Measurements from ENCODE around the gene TROAP. TPM values are rescaled to one million over a fixed set of nuclear protein-coding genes. Genes with fewer than 3 reads are reported as not detected.

Gene TROAP
- total and polyA plus RNA-seq, 2 experiments from 2014 or later: 46.4 to 47.5 TPM

DNA sequence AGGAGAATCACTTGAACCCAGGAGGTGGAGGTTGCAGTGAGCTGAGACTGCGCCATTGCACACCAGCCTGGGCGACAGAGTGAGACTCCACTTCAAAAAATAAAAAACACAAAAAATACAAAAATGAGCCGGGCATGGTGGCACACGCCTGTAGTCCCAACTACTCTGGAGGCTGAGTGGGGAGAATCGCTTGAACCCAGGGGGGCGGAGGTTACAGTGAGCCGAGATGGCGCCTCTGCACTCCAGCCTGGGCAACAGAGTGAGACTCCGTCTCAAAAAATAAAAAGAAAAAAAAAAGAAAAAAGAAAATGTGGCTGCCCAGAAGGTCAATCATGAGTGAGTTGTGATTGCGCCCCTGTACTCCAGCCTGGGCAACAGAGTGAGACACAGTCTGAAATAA is 32.9 kb downstream of the TROAP start:
- ATAC-seq (no peak), DNase-seq (ENCODE audit: low spot score) (no peak)
- H3K4me3 Mint-ChIP-seq: no peak overlapping the region
- H3K27me3 Mint-ChIP-seq (ENCODE audit: insufficient read depth, low read depth, poor library complexity): peaks cover 10% of the 10 kb centered on the region
- H3K9me3 Mint-ChIP-seq: no peaks in the 10 kb centered on the region
- no peak overlapping the region for H3K27ac ChIP-seq (ENCODE audit: low read depth)
- no peaks in the 10 kb centered on the region for H3K9me2 ChIP-seq (ENCODE audit: insufficient read depth)
- H3K79me2 ChIP-seq (replicated peaks; ENCODE audit: insufficient read depth): no peaks in the 10 kb centered on the region
- no peak overlapping the region for H2AFZ ChIP-seq
- H3K27ac Mint-ChIP-seq: no peak overlapping the region
- peaks cover 2% of the 10 kb centered on the region; the same call in 1 of the 3 replicates for H3K4me1 Mint-ChIP-seq
- no peak overlapping the region for H3K4me3 ChIP-seq
- H3F3A ChIP-seq (replicated peaks; ENCODE audit: low read depth): no peaks in the 10 kb centered on the region
- H3K27me3 ChIP-seq (ENCODE audit: insufficient read depth): peaks cover 25% of the 10 kb centered on the region; the same call in 1 of the 2 replicates
- H3K36me3 Mint-ChIP-seq (ENCODE audit: low read depth): no peaks in the 10 kb centered on the region
- no peak for TF ChIP-seq EZH2 (IDR thresholded peaks at IDR 0.05; ENCODE audit: low read depth, unreplicated experiment)
- TF ChIP-seq, protein P1, sequence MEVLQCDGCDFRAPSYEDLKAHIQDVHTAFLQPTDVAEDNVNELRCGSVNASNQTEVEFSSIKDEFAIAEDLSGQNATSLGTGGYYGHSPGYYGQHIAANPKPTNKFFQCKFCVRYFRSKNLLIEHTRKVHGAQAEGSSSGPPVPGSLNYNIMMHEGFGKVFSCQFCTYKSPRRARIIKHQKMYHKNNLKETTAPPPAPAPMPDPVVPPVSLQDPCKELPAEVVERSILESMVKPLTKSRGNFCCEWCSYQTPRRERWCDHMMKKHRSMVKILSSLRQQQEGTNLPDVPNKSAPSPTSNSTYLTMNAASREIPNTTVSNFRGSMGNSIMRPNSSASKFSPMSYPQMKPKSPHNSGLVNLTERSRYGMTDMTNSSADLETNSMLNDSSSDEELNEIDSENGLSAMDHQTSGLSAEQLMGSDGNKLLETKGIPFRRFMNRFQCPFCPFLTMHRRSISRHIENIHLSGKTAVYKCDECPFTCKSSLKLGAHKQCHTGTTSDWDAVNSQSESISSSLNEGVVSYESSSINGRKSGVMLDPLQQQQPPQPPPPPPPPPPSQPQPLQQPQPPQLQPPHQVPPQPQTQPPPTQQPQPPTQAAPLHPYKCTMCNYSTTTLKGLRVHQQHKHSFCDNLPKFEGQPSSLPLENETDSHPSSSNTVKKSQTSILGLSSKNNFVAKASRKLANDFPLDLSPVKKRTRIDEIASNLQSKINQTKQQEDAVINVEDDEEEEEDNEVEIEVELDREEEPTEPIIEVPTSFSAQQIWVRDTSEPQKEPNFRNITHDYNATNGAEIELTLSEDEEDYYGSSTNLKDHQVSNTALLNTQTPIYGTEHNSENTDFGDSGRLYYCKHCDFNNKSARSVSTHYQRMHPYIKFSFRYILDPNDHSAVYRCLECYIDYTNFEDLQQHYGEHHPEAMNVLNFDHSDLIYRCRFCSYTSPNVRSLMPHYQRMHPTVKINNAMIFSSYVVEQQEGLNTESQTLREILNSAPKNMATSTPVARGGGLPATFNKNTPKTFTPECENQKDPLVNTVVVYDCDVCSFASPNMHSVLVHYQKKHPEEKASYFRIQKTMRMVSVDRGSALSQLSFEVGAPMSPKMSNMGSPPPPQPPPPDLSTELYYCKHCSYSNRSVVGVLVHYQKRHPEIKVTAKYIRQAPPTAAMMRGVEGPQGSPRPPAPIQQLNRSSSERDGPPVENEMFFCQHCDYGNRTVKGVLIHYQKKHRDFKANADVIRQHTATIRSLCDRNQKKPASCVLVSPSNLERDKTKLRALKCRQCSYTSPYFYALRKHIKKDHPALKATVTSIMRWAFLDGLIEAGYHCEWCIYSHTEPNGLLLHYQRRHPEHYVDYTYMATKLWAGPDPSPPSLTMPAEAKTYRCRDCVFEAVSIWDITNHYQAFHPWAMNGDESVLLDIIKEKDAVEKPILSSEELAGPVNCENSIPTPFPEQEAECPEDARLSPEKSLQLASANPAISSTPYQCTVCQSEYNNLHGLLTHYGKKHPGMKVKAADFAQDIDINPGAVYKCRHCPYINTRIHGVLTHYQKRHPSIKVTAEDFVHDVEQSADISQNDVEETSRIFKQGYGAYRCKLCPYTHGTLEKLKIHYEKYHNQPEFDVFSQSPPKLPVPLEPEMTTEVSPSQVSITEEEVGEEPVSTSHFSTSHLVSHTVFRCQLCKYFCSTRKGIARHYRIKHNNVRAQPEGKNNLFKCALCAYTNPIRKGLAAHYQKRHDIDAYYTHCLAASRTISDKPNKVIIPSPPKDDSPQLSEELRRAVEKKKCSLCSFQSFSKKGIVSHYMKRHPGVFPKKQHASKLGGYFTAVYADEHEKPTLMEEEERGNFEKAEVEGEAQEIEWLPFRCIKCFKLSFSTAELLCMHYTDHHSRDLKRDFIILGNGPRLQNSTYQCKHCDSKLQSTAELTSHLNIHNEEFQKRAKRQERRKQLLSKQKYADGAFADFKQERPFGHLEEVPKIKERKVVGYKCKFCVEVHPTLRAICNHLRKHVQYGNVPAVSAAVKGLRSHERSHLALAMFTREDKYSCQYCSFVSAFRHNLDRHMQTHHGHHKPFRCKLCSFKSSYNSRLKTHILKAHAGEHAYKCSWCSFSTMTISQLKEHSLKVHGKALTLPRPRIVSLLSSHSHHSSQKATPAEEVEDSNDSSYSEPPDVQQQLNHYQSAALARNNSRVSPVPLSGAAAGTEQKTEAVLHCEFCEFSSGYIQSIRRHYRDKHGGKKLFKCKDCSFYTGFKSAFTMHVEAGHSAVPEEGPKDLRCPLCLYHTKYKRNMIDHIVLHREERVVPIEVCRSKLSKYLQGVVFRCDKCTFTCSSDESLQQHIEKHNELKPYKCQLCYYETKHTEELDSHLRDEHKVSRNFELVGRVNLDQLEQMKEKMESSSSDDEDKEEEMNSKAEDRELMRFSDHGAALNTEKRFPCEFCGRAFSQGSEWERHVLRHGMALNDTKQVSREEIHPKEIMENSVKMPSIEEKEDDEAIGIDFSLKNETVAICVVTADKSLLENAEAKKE (CRISPR knock-in tag; IDR thresholded peaks at IDR 0.05): no peak
- TF ChIP-seq STAT1 (IDR thresholded peaks at IDR 0.05; ENCODE audit: unreplicated experiment): no peak
- TF ChIP-seq EZH2phosphoT487 (IDR thresholded peaks at IDR 0.05; ENCODE audit: unreplicated experiment): no peak
- TF ChIP-seq, protein P2, sequence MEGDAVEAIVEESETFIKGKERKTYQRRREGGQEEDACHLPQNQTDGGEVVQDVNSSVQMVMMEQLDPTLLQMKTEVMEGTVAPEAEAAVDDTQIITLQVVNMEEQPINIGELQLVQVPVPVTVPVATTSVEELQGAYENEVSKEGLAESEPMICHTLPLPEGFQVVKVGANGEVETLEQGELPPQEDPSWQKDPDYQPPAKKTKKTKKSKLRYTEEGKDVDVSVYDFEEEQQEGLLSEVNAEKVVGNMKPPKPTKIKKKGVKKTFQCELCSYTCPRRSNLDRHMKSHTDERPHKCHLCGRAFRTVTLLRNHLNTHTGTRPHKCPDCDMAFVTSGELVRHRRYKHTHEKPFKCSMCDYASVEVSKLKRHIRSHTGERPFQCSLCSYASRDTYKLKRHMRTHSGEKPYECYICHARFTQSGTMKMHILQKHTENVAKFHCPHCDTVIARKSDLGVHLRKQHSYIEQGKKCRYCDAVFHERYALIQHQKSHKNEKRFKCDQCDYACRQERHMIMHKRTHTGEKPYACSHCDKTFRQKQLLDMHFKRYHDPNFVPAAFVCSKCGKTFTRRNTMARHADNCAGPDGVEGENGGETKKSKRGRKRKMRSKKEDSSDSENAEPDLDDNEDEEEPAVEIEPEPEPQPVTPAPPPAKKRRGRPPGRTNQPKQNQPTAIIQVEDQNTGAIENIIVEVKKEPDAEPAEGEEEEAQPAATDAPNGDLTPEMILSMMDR (conservative IDR thresholded peaks at IDR 0.05; ENCODE audit: low read depth in 2 of 2): no peak
- no peak for TF ChIP-seq ZNF114 (CRISPR knock-in tag; IDR thresholded peaks at IDR 0.05)
- 0 out of 2 replicates have a peak, but pooled peaks cover 3% of the 10 kb centered on the region for H4K20me1 ChIP-seq (replicated peaks; ENCODE audit: insufficient read depth)
- no peaks in the 10 kb centered on the region for H3K36me3 ChIP-seq (ENCODE audit: insufficient read depth)
- H3K4me2 ChIP-seq: no peak overlapping the region
- H3K4me1 ChIP-seq (ENCODE audit: insufficient read depth): no peaks in the 10 kb centered on the region
